Measurements from ENCODE around the gene ZNF777. TPM values are rescaled to one million over a fixed set of nuclear protein-coding genes. Genes with fewer than 3 reads are reported as not detected.

The ZNF777 gene
- total RNA-seq (10 to 100 TPM in 1 of 9 donors, 1 to 10 TPM in 8; 6.5 to 10.7 (median 8.3) TPM), polyA plus RNA-seq (1 to 10 TPM; 7.1 TPM)
- long read RNA-seq, donor 1, partial matches to known transcripts, result 1 of 5 reads
- long read RNA-seq, donor 1, other reads (novel, unspliced or antisense), result 4 of 5 reads
- long read RNA-seq, donor 2, partial matches to known transcripts, result 0 of 1 reads
- long read RNA-seq, donor 2, other reads (novel, unspliced or antisense), result 1 of 1 reads
- long read RNA-seq, donor 3, partial matches to known transcripts, result 7 of 9 reads
- long read RNA-seq, donor 3, other reads (novel, unspliced or antisense), result 2 of 9 reads

- peaks cover 0 to 6% (median 0%) of the 10 kb centered on the region in 9 donors for H3K27me3 ChIP-seq
- H3K27ac ChIP-seq, result peak within 1 kb of the TSS; percentile 50 to 89 (median 81)
- H3K4me1 ChIP-seq, result peaks cover 7 to 28% (median 17%) of the 10 kb centered on the region in 12 donors
- DNase-seq (peak; percentile 85 to 89 (median 87)), ATAC-seq (peak; percentile 98 to 100 (median 99))
- H3K36me3 ChIP-seq, result peaks cover 0 to 12% (median 4%) of the 10 kb centered on the region in 9 donors
- H3K4me3 ChIP-seq, result peak within 1 kb of the TSS; percentile 51 to 95 (median 80)
- intact Hi-C loops (cut with DNase I), result loop anchor here in 1 of 10 donors (10.0 kb wide), 1 partner anchor 144 kb away; no protein-coding TSS in a partner anchor
- no peaks in the 10 kb centered on the region for H3K9me3 ChIP-seq
- peak in 1 of 2 donors; percentile 39 for TF ChIP-seq POLR2A (IDR thresholded peaks at IDR 0.05)
- TF ChIP-seq, protein P1, sequence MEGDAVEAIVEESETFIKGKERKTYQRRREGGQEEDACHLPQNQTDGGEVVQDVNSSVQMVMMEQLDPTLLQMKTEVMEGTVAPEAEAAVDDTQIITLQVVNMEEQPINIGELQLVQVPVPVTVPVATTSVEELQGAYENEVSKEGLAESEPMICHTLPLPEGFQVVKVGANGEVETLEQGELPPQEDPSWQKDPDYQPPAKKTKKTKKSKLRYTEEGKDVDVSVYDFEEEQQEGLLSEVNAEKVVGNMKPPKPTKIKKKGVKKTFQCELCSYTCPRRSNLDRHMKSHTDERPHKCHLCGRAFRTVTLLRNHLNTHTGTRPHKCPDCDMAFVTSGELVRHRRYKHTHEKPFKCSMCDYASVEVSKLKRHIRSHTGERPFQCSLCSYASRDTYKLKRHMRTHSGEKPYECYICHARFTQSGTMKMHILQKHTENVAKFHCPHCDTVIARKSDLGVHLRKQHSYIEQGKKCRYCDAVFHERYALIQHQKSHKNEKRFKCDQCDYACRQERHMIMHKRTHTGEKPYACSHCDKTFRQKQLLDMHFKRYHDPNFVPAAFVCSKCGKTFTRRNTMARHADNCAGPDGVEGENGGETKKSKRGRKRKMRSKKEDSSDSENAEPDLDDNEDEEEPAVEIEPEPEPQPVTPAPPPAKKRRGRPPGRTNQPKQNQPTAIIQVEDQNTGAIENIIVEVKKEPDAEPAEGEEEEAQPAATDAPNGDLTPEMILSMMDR (IDR thresholded peaks at IDR 0.05), result peak; percentile 18 to 81 (median 50)
- 1% methylated on average over 17 to 64 of the region's 64 CpGs for WGBS, 4 donors
Measured at GRCh38 chr7:149460493-149461277, at the start of gene ZNF777. ZNF777 (minus strand) TSS chr7:149461062; CDS start chr7:149456022, 5,040 bp downstream.

- ATAC-seq (no peak), DNase-seq (no peak)
- peaks cover 0 to 73% (median 35%) of the 10 kb centered on the region in 12 donors for H3K9me3 ChIP-seq
- intact Hi-C loops (cut with DNase I), result no loop called here
- no peaks in the 10 kb centered on the region for H3K36me3 ChIP-seq
- no peak overlapping the region for H3K27ac ChIP-seq
- TF ChIP-seq POLR2A (IDR thresholded peaks at IDR 0.05), result no peak
- TF ChIP-seq, protein P1 (IDR thresholded peaks at IDR 0.05), result no peak
- no peak overlapping the region for H3K4me3 ChIP-seq
- H3K27me3 ChIP-seq, result no peaks in the 10 kb centered on the region
- no peaks in the 10 kb centered on the region for H3K4me1 ChIP-seq
Measured at GRCh38 chr7:149510248-149510647, 49.4 kb upstream of the ZNF777 start.

- H3K27ac ChIP-seq, result no peak overlapping the region
- TF ChIP-seq, protein P1 (IDR thresholded peaks at IDR 0.05), result no peak
- TF ChIP-seq POLR2A (IDR thresholded peaks at IDR 0.05), result no peak
- H3K4me3 ChIP-seq, result no peak overlapping the region
- no peaks in the 10 kb centered on the region for H3K4me1 ChIP-seq
- intact Hi-C loops (cut with DNase I), result no loop called here
- ATAC-seq (no peak), DNase-seq (no peak)
- H3K36me3 ChIP-seq, result no peaks in the 10 kb centered on the region
- H3K9me3 ChIP-seq, result peaks cover 0 to 78% (median 35%) of the 10 kb centered on the region in 12 donors
- no peaks in the 10 kb centered on the region for H3K27me3 ChIP-seq
Measured at GRCh38 chr7:149509774-149510173, 48.9 kb upstream of the ZNF777 start.

GRCh38 chr7:149505551-149505950 is 44.7 kb upstream of the ZNF777 start:
- intact Hi-C loops (cut with DNase I), result no loop called here
- no peak for ATAC-seq
- TF ChIP-seq, protein P1 (IDR thresholded peaks at IDR 0.05), result no peak
- TF ChIP-seq POLR2A (IDR thresholded peaks at IDR 0.05), result no peak
- Histone ChIP-seq H3K36me3 (no peaks in the 10 kb centered on the region), H3K4me1 (no peaks in the 10 kb centered on the region), H3K9me3 (peaks cover 0 to 51% (median 23%) of the 10 kb centered on the region in 12 donors), H3K27ac (no peak overlapping the region), H3K4me3 (no peak overlapping the region), H3K27me3 (no peaks in the 10 kb centered on the region)
- no peak for DNase-seq

Data from heart left ventricle (tissue), 16 donors.